NCI-H1694 treated with DMSO at 0.1 percent for 48 hours (cell line): ENCODE measurements around the gene VIL1.

Experiments
- DNase-seq: peaks from one replicate; lab custom pipeline; 2025; lab: John Stamatoyannopoulos, UW

The VIL1 gene

GRCh38 chr2:218444692-218445357 lies 25.9 kb downstream of the VIL1 start:
- no peak for DNase-seq

- DNase-seq, result no peak
Measured at GRCh38 chr2:218445602-218446001, 26.7 kb downstream of the VIL1 start.

- DNase-seq, result no peak
Measured at GRCh38 chr2:218446547-218446946, 27.6 kb downstream of the VIL1 start.

- no peak for DNase-seq
Measured at GRCh38 chr2:218447072-218447471, 28.1 kb downstream of the VIL1 start.

GRCh38 chr2:218448934-218449333 lies 30.0 kb downstream of the VIL1 start:
- DNase-seq, result no peak

- DNase-seq, result no peak
Measured at GRCh38 chr2:218452079-218452478, 33.2 kb downstream of the VIL1 start.

- no peak for DNase-seq
Measured at GRCh38 chr2:218456849-218457248, 37.9 kb downstream of the VIL1 start.

- DNase-seq, result no peak
Measured at GRCh38 chr2:218458598-218458997, 39.7 kb downstream of the VIL1 start.

GRCh38 chr2:218465987-218466633 lies 47.2 kb downstream of the VIL1 start:
- peak; percentile 67 for DNase-seq

GRCh38 chr2:218470448-218470847 lies 51.5 kb downstream of the VIL1 start:
- no peak for DNase-seq

- DNase-seq, result no peak
Measured at GRCh38 chr2:218471036-218471435, 52.1 kb downstream of the VIL1 start.

- DNase-seq, result no peak
Measured at GRCh38 chr2:218471982-218472381, 53.1 kb downstream of the VIL1 start.

GRCh38 chr2:218472988-218473387 lies 54.1 kb downstream of the VIL1 start:
- DNase-seq, result no peak

- DNase-seq, result no peak
Measured at GRCh38 chr2:218474527-218474926, 55.6 kb downstream of the VIL1 start.

- DNase-seq, result no peak
Measured at GRCh38 chr2:218476676-218477075, 57.8 kb downstream of the VIL1 start.

GRCh38 chr2:218477247-218477646 lies 58.3 kb downstream of the VIL1 start:
- DNase-seq, result no peak

GRCh38 chr2:218478544-218478943 lies 59.6 kb downstream of the VIL1 start:
- no peak for DNase-seq

- no peak for DNase-seq
Measured at GRCh38 chr2:218479595-218479994, 60.7 kb downstream of the VIL1 start.

GRCh38 chr2:218482651-218483050 lies 63.7 kb downstream of the VIL1 start:
- DNase-seq, result no peak

- DNase-seq, result no peak
Measured at GRCh38 chr2:218485986-218486667, 67.2 kb downstream of the VIL1 start.

GRCh38 chr2:218500501-218501060 lies 81.7 kb downstream of the VIL1 start:
- DNase-seq, result no peak

GRCh38 chr2:218501665-218502064 lies 82.7 kb downstream of the VIL1 start:
- DNase-seq, result no peak
